ENCODE measurements around the gene SCML1.

Gene SCML1

GRCh38 chrX:17788439-17788838 lies 51.1 kb downstream of the SCML1 start:
- no peak for DNase-seq (ENCODE audit: low read depth)
- peak; percentile 78 for TF ChIP-seq CTCF (IDR thresholded peaks at IDR 0.05; ENCODE audit: control insufficient read depth, insufficient read depth, low read depth, low read length, missing control alignments)
- H3K4me3 ChIP-seq (ENCODE audit: control insufficient read depth, low read depth, low read length): no peak overlapping the region

- H3K4me3 ChIP-seq (ENCODE audit: control insufficient read depth, low read depth, low read length): no peak overlapping the region
- TF ChIP-seq CTCF (IDR thresholded peaks at IDR 0.05; ENCODE audit: control insufficient read depth, insufficient read depth, low read depth, low read length, missing control alignments): no peak
- no peak for DNase-seq (ENCODE audit: low read depth)
Measured at GRCh38 chrX:17788956-17789562, 51.8 kb downstream of the SCML1 start.

DNA sequence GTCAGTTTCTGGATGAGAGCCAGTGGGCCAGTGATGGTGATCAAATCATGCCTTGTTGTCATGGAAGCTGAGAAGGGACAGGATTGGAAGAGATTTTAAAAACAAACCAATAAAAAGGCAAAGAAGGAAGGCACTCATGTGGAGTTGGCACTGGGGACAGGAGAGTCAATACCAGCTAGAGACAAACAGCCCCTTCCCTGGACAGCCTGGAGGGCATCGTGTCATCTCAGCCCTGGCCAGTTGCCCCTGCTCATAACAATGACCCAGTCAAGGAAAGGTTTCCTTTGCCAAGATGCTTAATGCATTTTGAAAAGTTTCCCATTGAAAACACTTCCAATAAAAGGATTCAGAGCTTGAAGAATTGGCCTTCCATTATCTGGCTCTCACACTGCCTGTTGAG lies 55.5 kb downstream of the SCML1 start:
- no peak for TF ChIP-seq CTCF (IDR thresholded peaks at IDR 0.05; ENCODE audit: control insufficient read depth, insufficient read depth, low read depth, low read length, missing control alignments)
- DNase-seq (ENCODE audit: low read depth): no peak

DNA sequence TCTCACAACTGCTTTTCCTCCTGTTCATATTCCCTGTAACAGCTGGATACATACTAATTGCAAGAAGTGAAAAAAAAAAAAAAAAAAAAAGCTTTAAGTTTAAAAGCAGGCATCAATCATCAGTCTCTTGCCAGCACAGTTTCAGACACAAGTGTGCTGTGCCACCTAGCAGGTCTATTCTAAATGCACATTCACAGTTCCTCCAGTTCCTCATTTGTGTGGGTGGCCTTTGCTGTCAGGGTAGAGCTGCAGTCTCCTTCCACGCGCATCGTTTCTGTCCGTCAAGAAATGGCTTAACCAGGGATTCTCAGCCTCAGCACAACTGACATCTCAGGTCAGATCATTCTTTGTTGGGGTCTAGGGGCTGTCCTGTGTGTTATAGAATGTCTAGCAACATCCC lies 61.6 kb downstream of the SCML1 start:
- TF ChIP-seq CTCF (IDR thresholded peaks at IDR 0.05; ENCODE audit: control insufficient read depth, insufficient read depth, low read depth, low read length, missing control alignments): no peak
- DNase-seq (ENCODE audit: low read depth): no peak
- no peak overlapping the region for H3K4me3 ChIP-seq (ENCODE audit: control insufficient read depth, low read depth, low read length)

More for the DNA sequence above, 55.5 kb downstream of the SCML1 start:
- no peak overlapping the region for H3K4me3 ChIP-seq (ENCODE audit: control insufficient read depth, low read depth, low read length)

DNA sequence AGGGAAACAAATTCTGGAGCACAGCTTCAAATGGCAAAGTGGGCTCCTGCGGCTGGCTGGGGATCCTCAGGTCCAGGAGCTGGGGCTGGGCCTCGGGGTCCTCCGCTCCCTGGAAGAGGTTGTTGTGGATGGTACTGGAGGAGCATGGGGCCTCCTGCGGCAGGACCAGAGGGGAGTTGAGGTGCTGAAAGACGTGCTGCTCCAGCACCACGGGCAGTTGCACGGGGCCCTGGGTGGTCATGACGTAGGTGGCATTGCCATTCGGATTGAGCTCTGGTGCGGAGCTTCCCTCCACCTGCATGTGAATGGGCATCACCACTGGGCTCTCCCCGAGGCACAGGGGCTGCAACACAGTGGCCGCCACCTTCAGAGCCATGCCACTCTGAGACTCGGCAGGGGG lies 64.1 kb downstream of the SCML1 start:
- H3K4me3 ChIP-seq (ENCODE audit: control insufficient read depth, low read depth, low read length): no peak overlapping the region
- no peak for TF ChIP-seq CTCF (IDR thresholded peaks at IDR 0.05; ENCODE audit: control insufficient read depth, insufficient read depth, low read depth, low read length, missing control alignments)
- DNase-seq (ENCODE audit: low read depth): no peak

DNA sequence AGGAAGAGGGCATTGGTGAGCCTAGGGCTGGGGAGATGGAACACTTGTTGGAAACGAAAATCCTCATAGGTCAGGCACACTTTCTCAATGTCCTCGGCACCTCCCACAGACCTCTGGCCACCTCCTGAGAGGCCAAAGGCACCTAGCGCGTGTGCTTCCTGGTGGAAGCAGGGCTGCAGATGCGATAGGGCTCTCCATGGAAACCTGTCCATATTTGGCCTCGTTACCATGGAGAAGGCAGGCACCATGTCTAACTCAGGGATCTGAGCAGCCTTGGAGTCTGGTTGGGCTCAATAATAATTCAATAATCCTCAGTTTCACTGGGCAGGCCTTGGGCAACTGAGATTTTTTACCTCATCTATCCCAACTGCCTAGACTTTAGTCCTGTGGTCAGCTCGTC lies 65.5 kb downstream of the SCML1 start:
- DNase-seq (ENCODE audit: low read depth): no peak
- no peak overlapping the region for H3K4me3 ChIP-seq (ENCODE audit: control insufficient read depth, low read depth, low read length)
- no peak for TF ChIP-seq CTCF (IDR thresholded peaks at IDR 0.05; ENCODE audit: control insufficient read depth, insufficient read depth, low read depth, low read length, missing control alignments)

DNA sequence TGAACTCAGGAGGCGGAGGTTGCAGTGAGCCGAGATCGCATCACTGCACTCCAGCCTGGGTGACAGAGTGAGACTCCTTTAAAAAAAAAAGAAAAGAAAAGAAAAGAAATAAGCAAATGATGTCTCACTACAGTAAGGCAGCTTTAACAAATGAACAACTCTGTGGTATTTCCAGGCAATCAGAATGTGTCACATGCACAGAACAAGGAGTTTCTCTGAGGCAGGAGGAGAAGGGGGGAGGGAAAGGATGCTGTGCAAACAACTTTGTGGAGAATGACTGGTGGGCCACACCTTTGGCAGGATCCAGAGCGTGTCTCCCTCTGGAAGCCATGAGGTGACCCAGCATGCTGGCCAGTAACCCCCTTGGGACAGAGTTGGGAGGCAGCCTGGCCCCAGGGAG lies 66.2 kb downstream of the SCML1 start:
- TF ChIP-seq CTCF (IDR thresholded peaks at IDR 0.05; ENCODE audit: control insufficient read depth, insufficient read depth, low read depth, low read length, missing control alignments): no peak
- DNase-seq (ENCODE audit: low read depth): no peak
- no peak overlapping the region for H3K4me3 ChIP-seq (ENCODE audit: control insufficient read depth, low read depth, low read length)

Data from AG09309 (cell line).